ENCODE data around the gene FBRS.

DNA sequence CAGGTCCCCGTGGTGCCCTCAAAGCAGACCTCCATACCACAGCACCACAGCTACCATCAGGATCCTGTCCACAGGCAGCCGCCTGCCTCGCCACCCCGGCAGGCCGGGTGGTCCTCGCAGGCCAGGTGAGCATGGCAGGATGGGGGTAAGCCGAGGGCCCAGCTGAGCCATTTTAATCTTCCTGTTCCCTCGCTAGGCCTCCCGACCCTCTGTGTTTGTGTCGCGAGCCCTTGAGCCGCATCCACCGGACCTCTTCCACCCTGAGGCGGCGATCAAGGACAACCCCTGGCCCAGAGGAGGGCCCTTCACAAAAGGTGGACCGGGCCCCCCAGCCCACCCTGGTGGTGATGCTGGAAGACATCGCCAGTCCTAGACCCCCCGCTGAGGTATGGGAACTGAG is 5.5 kb upstream of the FBRS start:
- TF ChIP-seq CTCF (IDR thresholded peaks at IDR 0.05) (no peak), POLR2AphosphoS5 (IDR thresholded peaks at IDR 0.05) (no peak)
